ENCODE data around the gene PAX9.

DNA sequence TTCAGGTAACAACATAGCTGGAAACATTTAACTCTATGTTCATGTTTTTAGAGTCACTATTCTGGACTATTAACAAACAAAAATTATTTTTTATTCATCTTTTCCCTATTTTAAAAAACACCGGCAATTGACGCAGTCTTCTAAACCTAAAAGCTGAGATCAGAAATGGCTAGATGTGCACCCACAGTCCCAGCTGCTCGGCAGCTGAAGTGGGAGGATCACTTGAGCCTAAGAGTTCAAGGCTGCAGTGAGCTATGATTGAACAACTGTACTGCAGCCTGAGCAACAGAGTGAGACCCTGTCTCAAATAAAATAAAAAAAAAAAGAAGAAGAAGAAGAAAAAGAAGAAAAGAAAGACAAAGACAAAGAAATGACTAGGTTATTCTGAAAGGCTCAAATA lies 64.5 kb downstream of the PAX9 start:
- TF ChIP-seq, protein P1, sequence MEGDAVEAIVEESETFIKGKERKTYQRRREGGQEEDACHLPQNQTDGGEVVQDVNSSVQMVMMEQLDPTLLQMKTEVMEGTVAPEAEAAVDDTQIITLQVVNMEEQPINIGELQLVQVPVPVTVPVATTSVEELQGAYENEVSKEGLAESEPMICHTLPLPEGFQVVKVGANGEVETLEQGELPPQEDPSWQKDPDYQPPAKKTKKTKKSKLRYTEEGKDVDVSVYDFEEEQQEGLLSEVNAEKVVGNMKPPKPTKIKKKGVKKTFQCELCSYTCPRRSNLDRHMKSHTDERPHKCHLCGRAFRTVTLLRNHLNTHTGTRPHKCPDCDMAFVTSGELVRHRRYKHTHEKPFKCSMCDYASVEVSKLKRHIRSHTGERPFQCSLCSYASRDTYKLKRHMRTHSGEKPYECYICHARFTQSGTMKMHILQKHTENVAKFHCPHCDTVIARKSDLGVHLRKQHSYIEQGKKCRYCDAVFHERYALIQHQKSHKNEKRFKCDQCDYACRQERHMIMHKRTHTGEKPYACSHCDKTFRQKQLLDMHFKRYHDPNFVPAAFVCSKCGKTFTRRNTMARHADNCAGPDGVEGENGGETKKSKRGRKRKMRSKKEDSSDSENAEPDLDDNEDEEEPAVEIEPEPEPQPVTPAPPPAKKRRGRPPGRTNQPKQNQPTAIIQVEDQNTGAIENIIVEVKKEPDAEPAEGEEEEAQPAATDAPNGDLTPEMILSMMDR (IDR thresholded peaks at IDR 0.05): no peak
- no peak for TF ChIP-seq EZH2 (IDR thresholded peaks at IDR 0.05; ENCODE audit: borderline replicate concordance, insufficient read depth, low read depth, low read length, poor library complexity, severe bottlenecking)
